ENCODE results near the gene CATSPER3.

The CATSPER3 gene

DNA sequence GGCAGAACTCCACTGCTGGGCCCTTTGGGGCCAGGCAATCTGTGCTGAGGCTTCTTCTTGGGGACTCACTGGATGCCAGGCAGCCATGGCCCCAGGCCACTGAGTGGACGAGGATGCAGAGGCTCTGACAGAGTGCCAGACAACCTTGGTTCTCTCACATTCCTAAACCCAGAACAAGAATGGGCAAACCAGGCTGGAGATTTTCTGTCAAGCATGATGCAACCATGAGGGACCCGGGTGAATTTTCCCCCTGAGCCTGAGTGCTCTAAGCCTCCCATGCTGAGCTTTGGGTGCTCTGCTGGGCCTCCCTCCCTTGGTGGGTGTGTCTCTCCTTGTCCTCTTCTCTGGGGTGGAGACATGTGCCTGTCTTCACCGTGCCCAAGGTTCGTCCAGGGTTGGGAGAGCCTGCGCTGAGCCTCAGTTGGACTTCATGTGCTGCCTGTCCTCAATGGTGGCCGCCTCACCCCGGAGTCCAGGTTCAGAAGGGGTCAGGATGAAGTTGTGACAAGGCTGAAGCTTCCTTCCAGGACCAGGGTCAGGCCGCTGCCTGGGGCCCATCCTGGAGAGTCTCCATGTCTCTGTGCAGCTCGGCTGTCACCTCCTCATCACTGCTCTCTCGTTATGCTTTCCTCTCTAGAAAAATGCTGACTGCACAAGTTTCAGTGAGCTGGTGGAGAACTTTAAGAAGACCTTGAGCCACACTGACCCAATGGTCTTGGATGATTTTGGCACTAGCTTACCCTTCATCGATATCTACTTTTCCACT lies 42.2 kb downstream of the CATSPER3 start:
- in situ Hi-C loops (cut with HindIII; ENCODE audit: low sequenced_read_pairs), result no loop called here

DNA sequence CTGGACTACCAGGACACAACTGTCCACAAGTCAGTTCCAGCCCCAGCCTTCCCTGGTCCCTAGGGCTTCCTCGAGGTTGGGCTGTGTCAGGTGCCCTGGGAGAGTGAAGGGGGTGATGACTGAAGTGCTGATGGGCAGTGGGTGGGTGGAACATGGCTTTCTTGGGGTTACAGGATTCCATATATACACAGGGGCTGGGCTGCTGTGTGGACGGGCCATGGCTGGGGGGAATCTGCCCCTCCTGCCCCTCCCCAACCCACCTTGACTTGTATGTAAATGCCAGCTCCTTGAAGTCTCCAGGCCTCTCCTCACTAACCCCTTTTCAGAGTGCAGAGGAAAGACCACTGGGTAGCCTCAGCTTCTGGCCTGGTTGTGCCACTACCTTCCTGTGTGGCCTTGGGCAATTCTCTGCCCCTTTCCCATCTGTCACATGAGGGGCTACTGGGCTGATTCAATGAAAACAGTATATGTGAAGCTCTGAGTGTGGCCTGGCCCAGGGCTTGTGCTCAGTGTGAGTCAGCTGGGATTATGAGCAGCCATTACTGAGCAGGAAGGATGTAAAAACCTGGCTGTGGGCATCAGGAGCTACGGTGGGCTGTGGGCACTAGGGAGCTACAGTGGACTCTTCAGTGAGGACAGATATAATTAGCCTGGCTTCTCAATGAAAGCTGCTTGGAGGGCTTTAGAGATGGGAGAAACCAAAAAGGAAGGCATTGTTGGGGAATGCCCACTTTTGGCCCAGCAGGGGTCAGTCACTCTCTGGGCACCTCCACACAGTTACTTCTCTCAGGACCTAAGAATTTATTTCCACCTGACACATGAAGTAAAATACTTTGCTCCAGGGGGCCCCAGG lies 43.0 kb downstream of the CATSPER3 start:
- in situ Hi-C loops (cut with HindIII; ENCODE audit: low sequenced_read_pairs), result no loop called here

DNA sequence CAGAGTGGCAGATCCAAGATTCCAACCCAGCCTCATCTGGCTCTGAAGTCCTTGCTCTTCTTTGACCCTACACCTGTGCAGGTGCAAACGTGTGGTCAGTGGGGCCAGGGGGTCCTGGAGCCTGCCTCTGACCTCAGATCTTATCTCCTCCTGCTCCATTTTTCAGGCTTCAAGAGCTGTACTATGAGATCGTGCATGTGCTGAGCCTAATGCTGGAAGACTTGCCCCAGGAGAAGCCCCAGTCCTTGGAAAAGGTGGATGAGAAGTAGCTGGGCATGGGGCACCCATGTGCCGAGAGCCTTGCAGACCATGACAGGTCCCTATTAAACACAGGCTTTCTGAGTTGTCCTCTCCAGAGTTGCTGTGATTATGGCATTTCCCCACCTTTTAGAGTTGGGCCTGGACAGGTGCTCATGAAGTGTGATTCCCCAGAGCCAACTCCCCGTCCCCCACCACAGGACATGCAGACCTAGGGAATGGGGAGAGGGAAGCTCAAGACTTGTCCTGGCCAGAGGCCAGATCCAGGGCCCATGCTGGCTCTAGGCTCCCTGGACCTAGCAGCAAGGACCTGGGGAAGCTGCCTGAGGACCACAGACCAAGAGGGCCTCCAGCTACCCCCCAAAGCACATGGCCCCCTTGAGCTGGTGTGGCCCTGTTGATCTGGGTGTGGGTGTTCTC lies 43.8 kb downstream of the CATSPER3 start:
- in situ Hi-C loops (cut with HindIII; ENCODE audit: low sequenced_read_pairs), result no loop called here

DNA sequence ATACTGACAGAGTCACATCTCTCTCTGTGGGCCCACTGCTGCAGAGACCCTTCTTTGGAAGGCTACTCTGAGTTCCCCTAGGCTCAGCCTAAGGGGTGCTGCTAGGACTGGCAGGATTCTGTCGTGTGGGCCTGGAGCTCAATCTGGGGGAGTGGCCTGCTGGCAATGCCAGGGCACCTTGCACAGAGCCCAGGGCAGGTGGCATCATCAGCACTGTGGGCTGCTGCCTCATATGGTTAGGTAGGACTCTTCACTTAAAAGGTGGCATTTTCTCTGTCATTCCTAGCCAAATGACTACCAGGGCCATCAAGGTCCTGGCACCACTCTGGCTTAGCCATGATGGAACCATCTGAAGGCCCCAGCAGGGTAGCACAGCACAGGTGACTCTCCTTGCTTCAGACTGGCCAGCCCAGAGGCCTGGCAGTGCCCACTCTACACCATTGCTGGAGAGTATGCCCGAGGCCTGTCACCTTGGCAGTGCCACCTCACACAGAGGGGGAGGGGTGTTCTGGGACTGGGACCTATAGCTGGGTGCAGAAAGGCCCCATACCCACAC lies 44.4 kb downstream of the CATSPER3 start:
- in situ Hi-C loops (cut with HindIII; ENCODE audit: low sequenced_read_pairs), result no loop called here

DNA sequence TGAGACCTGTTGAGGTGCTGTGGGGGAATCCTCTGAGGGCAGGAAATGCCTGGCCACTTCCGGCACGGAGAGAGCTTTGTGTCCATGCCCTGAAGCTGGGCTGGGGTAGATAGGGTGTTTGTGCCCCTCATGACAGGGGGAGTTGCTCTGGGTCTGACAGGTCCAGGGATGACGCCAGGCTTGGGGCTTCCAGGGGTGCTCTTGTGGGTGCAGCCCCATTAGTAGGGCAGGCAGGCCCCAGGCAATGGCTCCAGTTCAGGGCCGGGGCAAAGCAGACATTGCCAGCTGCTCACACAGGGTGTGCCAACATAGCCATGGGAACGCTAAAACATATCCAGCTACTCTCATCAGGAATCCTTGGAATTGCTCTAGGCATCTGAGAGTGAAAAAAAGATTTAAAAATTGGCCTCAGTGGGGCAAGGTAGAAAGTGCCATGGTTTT lies 45.3 kb downstream of the CATSPER3 start:
- in situ Hi-C loops (cut with HindIII; ENCODE audit: low sequenced_read_pairs), result no loop called here

DNA sequence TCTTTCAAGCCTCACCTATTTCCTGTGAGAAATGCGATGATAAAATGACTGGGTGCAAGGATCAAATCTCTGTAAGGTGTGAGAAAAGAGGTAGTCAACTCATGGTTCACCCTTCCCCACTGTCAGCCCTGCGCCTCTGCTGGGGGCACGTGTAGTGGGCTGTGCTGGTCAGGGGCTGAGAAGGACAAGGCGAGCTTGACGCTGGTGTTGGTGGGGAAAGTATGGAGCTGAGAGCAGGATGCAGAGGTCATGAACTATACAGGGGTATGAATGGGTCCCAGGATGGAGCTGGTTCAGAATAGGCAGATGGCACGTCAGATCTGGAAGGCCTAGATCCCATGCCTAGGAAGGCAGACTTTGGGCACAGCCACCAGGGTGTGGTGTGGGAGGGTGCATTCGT lies 45.7 kb downstream of the CATSPER3 start:
- in situ Hi-C loops (cut with HindIII; ENCODE audit: low sequenced_read_pairs), result no loop called here

DNA sequence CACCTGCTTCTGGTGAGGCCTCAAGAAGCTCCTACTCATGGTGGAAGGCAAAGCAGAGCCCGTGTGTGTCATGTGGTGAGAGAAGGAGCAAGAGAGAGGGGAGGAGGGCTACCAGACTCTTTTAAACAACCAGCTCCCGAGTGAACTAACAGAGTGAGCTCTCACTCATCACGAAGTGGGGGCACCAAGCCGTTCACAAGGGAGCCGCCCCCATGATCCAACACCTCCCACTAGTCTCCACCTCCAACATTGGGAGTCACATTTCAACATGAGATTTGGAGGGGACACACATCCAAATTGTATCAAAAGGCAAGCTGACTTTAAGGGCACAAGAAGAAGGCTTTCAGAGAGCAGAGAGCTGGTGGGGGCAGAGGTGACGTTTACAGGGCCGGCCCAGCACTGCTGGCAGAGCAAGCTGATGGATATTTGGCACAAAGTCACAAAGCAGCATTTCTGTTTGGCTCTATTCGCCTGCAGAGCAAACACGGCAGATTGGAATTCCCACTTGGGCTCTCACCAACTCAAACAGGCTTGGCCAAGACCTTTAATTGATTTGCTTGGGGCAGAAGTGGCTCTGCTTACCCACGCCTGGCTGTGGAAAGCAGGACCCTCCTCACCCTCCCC lies 46.4 kb downstream of the CATSPER3 start:
- in situ Hi-C loops (cut with HindIII; ENCODE audit: low sequenced_read_pairs), result no loop called here

DNA sequence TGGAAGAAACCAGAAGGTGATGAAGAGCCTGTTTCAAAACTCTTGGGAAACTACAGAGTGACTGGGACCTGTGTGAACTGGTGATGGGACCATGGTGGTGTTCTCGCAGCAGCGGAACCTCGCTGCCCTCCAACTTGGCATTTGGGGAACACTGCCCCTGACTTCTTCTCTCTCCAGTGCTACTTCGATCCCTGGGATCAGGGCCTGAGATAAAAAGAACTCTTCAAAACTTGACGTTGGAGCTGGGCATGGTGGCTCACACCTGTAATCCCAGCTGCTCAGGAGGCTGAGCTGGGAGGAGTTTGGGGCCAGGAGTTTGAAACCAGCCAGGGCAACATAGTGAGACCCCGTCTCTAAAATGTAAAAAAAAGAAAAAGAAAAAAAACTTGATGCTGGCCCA lies 48.2 kb downstream of the CATSPER3 start:
- in situ Hi-C loops (cut with HindIII; ENCODE audit: low sequenced_read_pairs), result no loop called here

DNA sequence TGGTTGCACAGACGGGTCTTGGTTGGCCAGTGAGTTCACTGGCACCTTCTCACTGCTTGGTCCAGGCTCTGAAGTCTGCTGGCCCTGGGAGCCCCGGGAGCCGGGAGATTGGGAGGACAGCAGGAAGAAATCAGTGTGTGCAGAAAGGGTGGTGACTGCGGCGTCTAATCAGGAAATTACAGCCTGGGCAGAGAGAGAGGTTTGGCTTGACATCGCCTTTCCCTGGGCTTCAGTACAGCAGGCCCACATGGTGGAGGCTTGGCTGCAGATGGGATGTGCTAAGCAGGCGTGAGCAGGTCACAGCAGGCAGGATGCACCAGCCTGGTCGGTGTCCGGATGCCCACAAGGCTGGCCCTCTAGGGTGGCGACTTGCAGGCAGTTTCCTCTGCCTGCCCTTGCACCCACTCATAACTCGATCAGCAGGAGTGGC lies 49.2 kb downstream of the CATSPER3 start:
- in situ Hi-C loops (cut with HindIII; ENCODE audit: low sequenced_read_pairs), result no loop called here

DNA sequence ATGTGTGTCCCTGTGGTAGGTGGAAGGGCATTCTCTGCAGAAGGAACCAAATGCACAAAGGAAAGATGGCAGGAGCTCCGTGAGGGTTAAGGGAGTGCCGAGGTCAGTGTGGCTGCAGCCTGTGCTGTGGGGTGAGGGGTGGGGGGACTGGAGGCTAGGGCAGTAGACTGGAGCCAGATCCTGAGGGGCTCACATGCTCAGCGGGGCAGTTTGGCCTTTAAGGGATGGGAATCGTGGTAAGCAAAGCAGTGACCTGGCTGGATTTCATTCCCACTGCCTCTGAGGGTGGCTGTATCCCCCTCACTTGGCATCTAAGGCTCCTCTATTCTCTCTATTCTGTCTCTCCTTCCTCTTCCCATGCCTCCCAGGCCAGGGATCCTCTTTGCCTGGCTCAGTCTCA lies 50.8 kb downstream of the CATSPER3 start:
- in situ Hi-C loops (cut with HindIII; ENCODE audit: low sequenced_read_pairs), result no loop called here

DNA sequence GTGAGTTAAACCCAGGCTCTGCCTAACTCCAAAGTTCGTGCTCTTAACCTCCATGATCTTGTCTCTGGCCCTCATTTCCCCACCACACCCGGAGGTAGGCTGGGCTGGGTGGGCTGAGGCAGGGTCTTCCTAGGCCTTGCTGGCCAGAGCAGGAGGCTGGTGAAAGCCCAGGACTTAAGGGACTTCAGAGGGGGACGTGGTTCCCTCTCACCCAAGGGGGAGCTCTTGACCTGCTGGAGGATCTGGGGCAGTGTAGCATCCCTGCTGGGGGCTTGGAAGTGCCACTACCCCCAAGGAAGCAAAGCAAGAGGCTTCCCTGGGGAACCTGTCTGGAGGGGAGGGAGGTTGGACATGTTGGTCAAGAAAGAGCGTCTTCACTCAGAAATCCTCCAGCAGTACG lies 51.6 kb downstream of the CATSPER3 start:
- in situ Hi-C loops (cut with HindIII; ENCODE audit: low sequenced_read_pairs), result no loop called here

DNA sequence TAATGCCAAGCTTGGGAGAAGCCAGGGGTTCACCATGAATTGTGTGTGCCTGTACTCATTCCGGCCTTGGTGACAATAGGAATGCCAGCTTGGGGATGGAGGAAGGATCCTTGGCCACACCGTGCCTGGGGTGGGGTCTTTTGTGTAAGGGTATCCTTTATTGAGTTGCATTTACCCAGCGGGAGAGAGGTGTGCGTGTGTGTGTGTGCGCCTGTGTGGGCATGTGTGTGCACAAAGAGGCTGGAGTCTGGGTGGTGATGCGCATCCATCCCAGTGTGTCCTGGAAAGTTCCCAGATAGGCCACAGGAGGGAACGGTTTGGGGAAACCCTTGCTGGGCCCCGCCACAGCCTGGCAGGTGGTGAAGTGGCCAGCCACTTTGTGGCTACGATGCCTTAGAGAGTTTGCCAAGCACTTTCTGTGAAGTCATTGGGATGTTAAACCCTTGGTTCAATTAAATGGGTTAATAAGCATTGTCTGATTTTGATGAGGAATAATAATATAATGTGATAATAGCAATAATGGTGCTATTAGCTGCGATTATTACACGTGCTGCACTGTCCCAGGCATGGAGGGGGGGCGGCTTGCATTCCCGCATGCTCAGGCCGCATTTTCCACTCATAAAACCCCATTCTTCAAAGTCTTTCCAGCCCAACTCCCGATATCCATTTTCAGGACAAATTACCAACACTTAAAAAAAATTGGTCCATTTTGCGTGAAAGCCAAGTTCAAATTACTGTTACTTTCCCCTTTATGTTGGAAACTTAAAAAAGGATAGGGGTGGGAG lies 52.6 kb downstream of the CATSPER3 start:
- in situ Hi-C loops (cut with HindIII; ENCODE audit: low sequenced_read_pairs), result no loop called here

DNA sequence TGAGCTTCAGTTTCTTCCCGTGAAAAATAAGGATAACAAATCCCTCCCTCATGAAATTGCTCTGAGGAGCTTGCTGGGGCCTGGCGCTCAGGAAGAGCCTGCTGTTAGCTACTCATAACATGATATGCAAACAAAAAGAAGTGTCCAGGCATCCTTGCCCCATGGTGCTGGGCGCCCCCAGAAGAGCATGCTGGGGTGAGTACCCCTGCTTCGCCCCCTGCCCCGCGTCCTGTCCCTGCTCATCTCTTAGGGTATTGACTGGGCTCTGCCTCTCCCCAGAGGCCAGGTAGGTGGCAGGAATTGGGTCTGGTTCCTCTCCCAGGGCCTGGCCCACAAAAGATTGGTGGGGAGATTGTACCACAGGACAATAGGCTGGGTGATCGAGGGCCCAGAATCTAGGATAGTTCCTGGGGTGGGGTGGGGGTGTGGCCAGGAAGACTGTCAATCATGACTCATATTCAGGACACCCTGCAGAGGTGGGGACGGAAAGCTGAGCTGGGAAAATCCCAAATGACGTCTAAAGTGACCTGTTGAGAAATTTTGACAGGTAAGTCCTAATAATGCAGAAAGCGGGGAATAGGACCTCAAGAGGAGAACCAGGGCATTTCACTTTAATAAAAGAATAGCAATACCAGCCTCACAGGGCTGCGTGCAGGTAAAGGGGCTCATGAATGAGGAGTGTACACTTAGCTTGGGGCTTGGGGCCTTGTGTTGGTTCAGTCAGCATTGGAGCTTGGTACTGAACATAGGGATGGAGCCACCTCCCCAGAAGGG lies 57.4 kb downstream of the CATSPER3 start:
- in situ Hi-C loops (cut with HindIII; ENCODE audit: low sequenced_read_pairs), result no loop called here

DNA sequence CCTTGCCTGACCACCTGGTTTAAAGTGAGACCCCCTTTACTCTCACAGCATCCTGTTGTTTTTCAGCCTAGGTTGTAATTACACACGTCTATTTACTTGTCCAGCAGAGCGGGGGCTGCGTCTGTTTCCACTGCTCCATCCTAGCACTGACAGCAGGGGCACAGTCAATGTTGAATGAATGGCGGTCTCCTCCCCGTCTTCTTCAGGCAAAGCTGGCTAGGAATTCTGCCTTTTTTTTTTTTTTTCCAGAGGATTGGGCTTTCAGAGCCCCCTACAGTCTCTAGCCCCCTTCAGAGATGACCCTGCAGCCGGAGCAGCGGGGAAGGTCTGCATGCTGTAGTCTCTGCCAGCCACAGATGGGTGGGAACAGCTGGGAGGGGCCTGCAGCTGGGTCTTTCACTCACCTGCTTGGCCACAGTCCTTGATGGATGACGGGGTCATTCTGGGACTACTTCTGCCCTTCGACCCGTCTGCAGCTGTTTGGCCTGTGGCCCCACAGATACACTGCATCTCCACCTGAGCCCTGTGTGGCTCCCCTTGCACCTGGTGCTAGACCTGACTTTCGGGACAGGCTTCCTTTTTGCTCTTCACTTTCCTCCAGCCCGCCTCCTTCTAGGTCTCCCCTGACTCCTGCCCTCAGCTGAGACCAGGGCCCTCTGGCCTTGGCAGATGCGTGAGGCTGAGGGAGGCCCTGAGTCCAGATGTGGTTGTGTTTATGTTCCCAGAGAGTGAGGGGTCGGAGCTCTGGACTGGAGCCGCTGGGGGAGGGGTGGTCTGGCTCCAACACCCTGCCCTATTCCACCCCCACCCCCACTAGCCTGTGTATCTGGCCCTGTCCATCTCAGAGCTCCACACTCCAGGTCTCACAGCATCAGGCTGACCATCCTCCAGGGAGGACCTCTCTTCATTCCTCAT lies 58.3 kb downstream of the CATSPER3 start:
- in situ Hi-C loops (cut with HindIII; ENCODE audit: low sequenced_read_pairs), result no loop called here

DNA sequence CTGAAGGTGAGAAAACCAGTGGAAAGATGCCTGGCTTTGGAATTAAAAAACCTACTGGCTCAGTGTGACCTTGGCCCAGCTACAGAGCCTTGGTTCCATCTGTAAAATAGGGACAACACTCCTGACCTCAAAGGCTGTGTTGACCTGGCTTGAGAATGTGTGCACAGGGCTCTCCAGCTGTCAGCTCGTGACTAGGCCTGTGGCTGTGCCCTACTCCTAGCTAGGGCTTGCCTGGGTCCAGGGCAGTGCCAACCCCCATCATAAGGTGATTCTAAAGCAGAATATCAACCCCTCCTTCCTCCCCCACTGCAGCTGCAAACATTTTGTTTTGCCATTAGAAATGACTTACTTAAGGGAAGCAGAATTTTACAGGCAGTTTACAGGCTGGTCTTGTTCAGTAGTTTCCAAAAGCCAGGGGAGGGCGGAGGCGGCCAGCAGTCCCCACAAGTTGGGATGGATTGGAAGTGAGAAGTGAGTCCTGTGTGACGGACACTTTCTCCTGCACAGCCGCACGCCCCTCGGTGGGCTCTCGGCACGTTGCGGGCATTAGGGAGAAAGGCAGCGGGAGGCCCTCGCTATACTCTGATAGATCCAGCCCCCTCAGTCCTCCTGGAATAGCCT lies 59.0 kb downstream of the CATSPER3 start:
- in situ Hi-C loops (cut with HindIII; ENCODE audit: low sequenced_read_pairs), result no loop called here

DNA sequence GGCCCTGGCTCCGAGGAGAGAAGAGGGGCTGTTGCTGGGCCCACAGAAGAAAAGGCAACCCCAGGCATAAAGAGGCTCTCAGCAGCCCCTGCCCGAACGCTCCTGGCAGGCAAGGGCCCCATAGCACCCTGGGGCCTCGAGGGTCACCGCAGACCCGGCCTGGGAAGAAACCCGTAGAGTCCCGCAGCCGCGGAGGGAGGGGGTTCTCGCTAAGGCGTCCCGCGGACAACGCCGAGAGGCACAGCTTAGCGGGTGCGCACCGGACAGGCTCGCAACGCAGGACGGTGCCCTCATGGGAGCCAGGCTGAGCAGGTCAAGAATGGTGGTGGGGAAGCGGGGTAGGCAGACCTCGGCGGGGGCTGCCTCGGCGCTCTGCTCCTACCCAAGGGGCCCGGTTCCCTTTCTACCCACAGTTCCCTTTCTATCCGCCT lies 59.6 kb downstream of the CATSPER3 start:
- in situ Hi-C loops (cut with HindIII; ENCODE audit: low sequenced_read_pairs), result no loop called here

DNA sequence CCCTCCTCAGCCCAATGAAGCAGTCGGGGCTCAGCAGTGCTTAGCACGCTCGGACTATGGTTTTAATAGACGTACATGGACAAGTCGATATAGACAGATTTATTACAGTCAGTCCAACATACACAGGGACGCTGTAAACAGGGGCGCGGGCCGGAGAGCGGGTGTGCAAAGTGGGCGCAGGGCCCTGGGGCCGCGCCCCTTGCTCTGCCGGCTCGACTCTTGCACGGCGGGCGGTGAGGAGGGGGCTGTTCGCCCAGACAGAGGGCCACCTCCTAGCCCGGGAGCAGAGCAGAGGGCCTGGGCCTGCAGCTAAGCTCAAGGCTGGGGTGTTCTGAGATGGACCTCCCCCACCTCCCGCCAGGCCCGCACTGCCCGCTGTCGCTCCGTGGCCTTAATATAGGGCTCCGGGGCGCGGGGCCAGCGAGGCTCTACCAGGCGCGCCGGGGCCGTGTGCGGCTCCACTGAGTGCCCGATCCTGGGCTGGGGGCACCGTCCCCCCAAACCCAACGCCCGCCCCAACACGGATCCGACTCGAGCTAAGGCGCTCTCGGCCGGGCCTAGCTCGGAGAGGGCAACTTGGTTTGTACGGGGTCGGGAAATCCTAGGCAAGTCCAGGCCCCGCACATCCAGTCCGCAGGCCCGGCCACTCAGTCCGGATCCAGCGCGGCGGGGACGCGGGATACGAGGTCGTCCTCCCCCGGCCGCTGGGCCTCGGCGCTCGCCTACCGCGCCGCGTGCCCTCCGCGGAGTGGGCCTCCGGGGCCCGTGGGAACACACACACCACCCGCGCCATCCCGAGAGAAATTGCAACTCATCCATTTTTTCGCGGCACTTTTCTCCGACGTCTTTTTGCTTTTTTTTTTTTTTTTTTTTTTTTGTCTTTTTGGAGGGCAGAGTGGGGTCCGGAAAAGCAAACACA lies 60.2 kb downstream of the CATSPER3 start:
- in situ Hi-C loops (cut with HindIII; ENCODE audit: low sequenced_read_pairs), result no loop called here

Data from endothelial cell of hepatic sinusoid (primary cell).